Measurements from ENCODE around the gene AHI1. TPM values are rescaled to one million over a fixed set of nuclear protein-coding genes. Genes with fewer than 3 reads are reported as not detected.

Gene AHI1
- total and polyA plus RNA-seq, 10 of the 15 experiments (the other 5 are each of a cell fraction or from before 2014, with no cell fraction given), result 3.2 to 9.5 (median 4.6) TPM

- TF ChIP-seq ZBTB4 (CRISPR knock-in tag; IDR thresholded peaks at IDR 0.05) (no peak), SKIL (IDR thresholded peaks at IDR 0.05; ENCODE audit: low read depth, poor library complexity, severe bottlenecking) (peak; percentile 73), PML (IDR thresholded peaks at IDR 0.05; ENCODE audit: low read length) (no peak; the same call in 1 of the 2 replicates), ZNF384 (IDR thresholded peaks at IDR 0.05; ENCODE audit: borderline replicate concordance, low read depth, low read length) (no peak), FOXK2 (IDR thresholded peaks at IDR 0.05) (no peak), EP300 (IDR thresholded peaks at IDR 0.05; ENCODE audit: borderline replicate concordance in 1 of 2, control insufficient read depth in 1 of 2, low read depth in 2 of 2, low read length in 2 of 2) (peak; percentile 93 to 97), USF2 (IDR thresholded peaks at IDR 0.05; ENCODE audit: borderline replicate concordance, low read depth, low read length) (no peak), ATF2 (IDR thresholded peaks at IDR 0.05; ENCODE audit: low read length) (peak; percentile 91), PBX3 (IDR thresholded peaks at IDR 0.05; ENCODE audit: insufficient replicate concordance, low read depth, low read length) (no peak), ZNF592 (IDR thresholded peaks at IDR 0.05) (no peak), REST (IDR thresholded peaks at IDR 0.05; ENCODE audit: low read depth, low read length) (no peak)
Observed at GRCh38 chr6:135323202-135323668, 174.3 kb downstream of the AHI1 start (continued).

All from GM12878 (cell line).